GM23338 (cell line): ENCODE data around the gene POP4. TPM values are rescaled to one million over a fixed set of nuclear protein-coding genes. Genes with fewer than 3 reads are reported as not detected.

Experiments used
- ATAC-seq: fragments of 200-7000 bp; cut with Tn5 transposase; 3 replicates; pipeline ENCODE4 v1.9.1; 2020
- DNase-seq: peaks from one replicate; pipeline ENCODE4 v3.0.0-alpha.2; 2015; ENCODE audit warnings: low spot score
- H2AFZ ChIP-seq: fragments of 200-600 bp; sonication (generic); 2 replicates; pipeline ENCODE4 v1.8.0; 2016; ENCODE audit warnings: antibody characterized with exemption, mild to moderate bottlenecking, moderate library complexity
- H3F3A ChIP-seq: fragments of 200-600 bp; sonication (generic); replicated peaks from 2 replicates; pipeline ENCODE4 v1.8.0; 2017; ENCODE audit warnings: antibody characterized with exemption, mixed run types, low read depth
- H3K27ac ChIP-seq: fragments of 200-600 bp; sonication (generic); 2 replicates; pipeline ENCODE4 v1.6.1; 2016; ENCODE audit warnings: low read depth
- H3K27me3 ChIP-seq: fragments of 200-600 bp; sonication (generic); 2 replicates; pipeline ENCODE4 v1.8.0; 2016; ENCODE audit warnings: mild to moderate bottlenecking, mixed run types, moderate library complexity; ENCODE audit not compliant: insufficient read depth
- H3K36me3 ChIP-seq: fragments of 200-600 bp; sonication (generic); 2 replicates; pipeline ENCODE4 v1.8.0; 2016; ENCODE audit warnings: mild to moderate bottlenecking; ENCODE audit not compliant: insufficient read depth
- H3K4me1 ChIP-seq: fragments of 200-600 bp; sonication (generic); 2 replicates; pipeline ENCODE4 v1.8.0; 2016; ENCODE audit warnings: mild to moderate bottlenecking, moderate library complexity; ENCODE audit not compliant: insufficient read depth
- H3K4me2 ChIP-seq: fragments of 200-600 bp; sonication (generic); 2 replicates; pipeline ENCODE4 v1.7.1; 2017; ENCODE audit warnings: mixed run types
- H3K4me3 ChIP-seq: fragments of 200-600 bp; sonication (generic); 2 replicates; pipeline ENCODE4 v1.6.1; 2016; ENCODE audit warnings: mixed run types
- H3K79me2 ChIP-seq: fragments of 200-600 bp; sonication (generic); replicated peaks from 2 replicates; pipeline ENCODE4 v1.8.0; 2017; ENCODE audit warnings: mild to moderate bottlenecking; ENCODE audit not compliant: insufficient read depth
- H3K9me2 ChIP-seq: fragments of 200-600 bp; sonication (generic); 2 replicates; pipeline ENCODE4 v1.8.0; 2017; ENCODE audit not compliant: insufficient read depth
- H4K20me1 ChIP-seq: fragments of 200-600 bp; sonication (generic); replicated peaks from 2 replicates; pipeline ENCODE4 v1.8.0; 2017; ENCODE audit warnings: mild to moderate bottlenecking; ENCODE audit not compliant: insufficient read depth
- H3K27ac Mint-ChIP-seq: 2 replicates; pipeline ENCODE4 v1.8.0; 2020; ENCODE audit warnings: inconsistent platforms, mild to moderate bottlenecking, moderate library complexity, mixed read lengths
- H3K27me3 Mint-ChIP-seq: 3 replicates; pipeline ENCODE4 v1.8.0; 2022; ENCODE audit warnings: low read depth, mild to moderate bottlenecking, moderate library complexity, mixed read lengths, inconsistent platforms; ENCODE audit not compliant: insufficient read depth, poor library complexity
- H3K36me3 Mint-ChIP-seq: 3 replicates; pipeline ENCODE4 v1.8.0; 2021; ENCODE audit warnings: low read depth, mild to moderate bottlenecking, inconsistent platforms, moderate library complexity, mixed read lengths
- H3K4me1 Mint-ChIP-seq: 3 replicates; pipeline ENCODE4 v1.8.0; 2020; ENCODE audit warnings: mild to moderate bottlenecking, inconsistent platforms, mixed read lengths
- H3K4me3 Mint-ChIP-seq: 3 replicates; pipeline ENCODE4 v1.8.0; 2021; ENCODE audit warnings: moderate library complexity, mild to moderate bottlenecking, inconsistent platforms, mixed read lengths
- H3K9me3 Mint-ChIP-seq: 3 replicates; pipeline ENCODE4 v1.8.0; 2020; ENCODE audit warnings: moderate library complexity, mild to moderate bottlenecking, inconsistent platforms, mixed read lengths
- CTCF ChIP-seq, 2 experiments: fragments of 200-600 bp in 1 of 2; sonication (generic) in 1 of 2; conservative IDR thresholded peaks; 2 replicates each; pipeline versions ENCODE4 v1.5.1 to v1.6.1; 2016 to 2017; ENCODE audit warnings: antibody characterized with exemption in 2 of 2, low read depth in 2 of 2, mild to moderate bottlenecking in 2 of 2, moderate library complexity in 1 of 2
- ETS1 ChIP-seq: IDR thresholded peaks from 2 replicates; pipeline ENCODE4 v1.6.1; 2016; ENCODE audit warnings: antibody characterized with exemption
- NANOG ChIP-seq: IDR thresholded peaks from 2 replicates; pipeline ENCODE4 v1.6.1; 2016; ENCODE audit warnings: antibody characterized with exemption, borderline replicate concordance
- REST ChIP-seq: IDR thresholded peaks from one replicate; pipeline ENCODE4 v1.6.1; 2018; ENCODE audit warnings: antibody characterized with exemption; ENCODE audit not compliant: unreplicated experiment
- ZNF114 ChIP-seq: fragments of 250-450 bp; sonication (Bioruptor Pico); IDR thresholded peaks from 2 replicates; pipeline ENCODE4 v1.5.0; 2020; ENCODE audit warnings: mild to moderate bottlenecking, moderate library complexity
- ZNF331 ChIP-seq: fragments of 250-450 bp; sonication (Bioruptor Pico); IDR thresholded peaks from 2 replicates; pipeline ENCODE4 v1.5.0; 2020; ENCODE audit warnings: low read depth, mild to moderate bottlenecking, moderate library complexity
- ZNF462 ChIP-seq: fragments of 250-450 bp; sonication (Bioruptor Pico); IDR thresholded peaks from 2 replicates; pipeline ENCODE4 v1.5.0; 2020; ENCODE audit warnings: mild to moderate bottlenecking, moderate library complexity
- polyA plus RNA-seq: library from polyadenylated mRNA; unstranded; fragments of >200 nt; fragmentation: Nextera tagmentation; extraction: Ambion mirVana; gene quantifications from 2 replicates; pipeline ENCODE4 v1.2.1, GENCODE V29; 2016
- total RNA-seq: library from RNA; depleted of rRNA; stranded (reverse); fragments of >200 nt; shearing (Covaris generic); gene quantifications from 2 replicates; pipeline ENCODE4 v1.2.3, GENCODE V29; 2014

Gene POP4
- total and polyA plus RNA-seq, 2 experiments from 2014 or later: 37.2 to 58.3 TPM

- no peak overlapping the region for H3K27ac ChIP-seq
- H3K4me1 ChIP-seq: peaks cover 4% of the 10 kb centered on the region
- H3K4me2 ChIP-seq: no peak overlapping the region
- no peaks in the 10 kb centered on the region for H3K36me3 Mint-ChIP-seq
- no peak for ATAC-seq
- no peaks in the 10 kb centered on the region for H3K79me2 ChIP-seq
- no peak for DNase-seq
- no peak overlapping the region for H2AFZ ChIP-seq
- peaks cover 10% of the 10 kb centered on the region for H3K9me3 Mint-ChIP-seq
- no peaks in the 10 kb centered on the region for H3K27me3 ChIP-seq
- TF ChIP-seq ZNF462 (CRISPR knock-in tag) (no peak), ZNF114 (CRISPR knock-in tag) (no peak), NANOG (no peak), CTCF (conservative IDR thresholded peaks at IDR 0.05; ENCODE audit: low read depth in 2 of 2) (no peak), ETS1 (no peak), ZNF331 (CRISPR knock-in tag) (no peak), REST (no peak)
- no peaks in the 10 kb centered on the region for H3K27me3 Mint-ChIP-seq
- no peaks in the 10 kb centered on the region for H3K9me2 ChIP-seq
- H3K27ac Mint-ChIP-seq: no peak overlapping the region
- no peaks in the 10 kb centered on the region for H3K36me3 ChIP-seq
- H3K4me1 Mint-ChIP-seq: peaks cover 6% of the 10 kb centered on the region
- H4K20me1 ChIP-seq: no peaks in the 10 kb centered on the region
- H3K4me3 ChIP-seq: no peak overlapping the region
- H3K4me3 Mint-ChIP-seq: no peak overlapping the region
- H3F3A ChIP-seq: no peaks in the 10 kb centered on the region
These were observed 44.8 kb downstream of the POP4 start for GRCh38 chr19:29650772-29651387.
